GM23248 (cell line): ENCODE measurements around the gene PIBF1.

Experiments
- EZH2 ChIP-seq: fragments of 200-600 bp; sonication (generic); IDR thresholded peaks from 2 replicates; pipeline ENCODE4 v1.6.1; 2018; ENCODE audit warnings: antibody characterized with exemption, mild to moderate bottlenecking; ENCODE audit not compliant: insufficient read depth, poor library complexity, severe bottlenecking
- EZH2phosphoT487 ChIP-seq: fragments of 200-600 bp; sonication (generic); IDR thresholded peaks from 2 replicates; pipeline ENCODE4 v1.6.1; 2018; ENCODE audit warnings: antibody characterized with exemption, moderate library complexity, mild to moderate bottlenecking, low read depth; ENCODE audit not compliant: insufficient read depth

DNA sequence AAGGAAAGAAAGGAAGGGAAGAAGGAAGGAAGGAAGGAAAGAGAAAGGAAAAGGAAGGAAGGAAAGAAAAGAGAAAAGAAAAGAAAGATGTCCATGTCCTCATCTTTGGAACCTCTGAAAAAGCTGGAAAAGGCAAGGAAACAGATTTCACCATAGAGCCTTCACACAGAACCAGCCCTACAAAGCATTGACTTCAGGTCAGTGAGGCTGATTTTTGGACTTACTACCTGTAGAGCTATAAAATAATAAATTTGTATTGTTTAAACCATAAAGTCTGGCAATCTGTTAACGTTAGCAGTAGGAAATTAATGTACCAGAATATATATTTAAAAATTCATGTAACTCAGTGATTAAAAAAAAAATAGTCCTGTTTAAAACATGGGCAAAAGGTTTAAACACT, 130.0 kb downstream of the PIBF1 start:
- TF ChIP-seq EZH2 (no peak), EZH2phosphoT487 (no peak)
